Activated T-helper 1 cell treated with anti-CD3 and anti-CD28 coated beads, Interleukin-12 subunit alpha, Interleukin-12 subunit beta, Interleukin-2, Interleukin-4 antibody, amounts not matched to agents 30 ng/mL and 10 ng/mL and 1 ng/mL, durations not matched to agents 14 hours and 24 hours and 36 hours (primary cell): ENCODE results near the gene LUZP2. TPM values are rescaled to one million over a fixed set of nuclear protein-coding genes. Genes with fewer than 3 reads are reported as not detected.

Experiments
- DNase-seq: peaks from one replicate; pipeline ENCODE4 v3.0.0; 2021; ENCODE audit warnings: low spot score
- H3K27ac Mint-ChIP-seq: one replicate; pipeline ENCODE4 v1.8.0; 2021; ENCODE audit warnings: mild to moderate bottlenecking, mixed read lengths
- H3K27me3 Mint-ChIP-seq: one replicate; pipeline ENCODE4 v1.8.0; 2022; ENCODE audit warnings: mild to moderate bottlenecking, moderate library complexity, mixed read lengths; ENCODE audit not compliant: insufficient read depth
- H3K36me3 Mint-ChIP-seq: one replicate; pipeline ENCODE4 v1.8.0; 2021; ENCODE audit warnings: low read depth, mixed read lengths
- H3K4me1 Mint-ChIP-seq: one replicate; pipeline ENCODE4 v1.8.0; 2021; ENCODE audit warnings: low read depth, mixed read lengths
- H3K4me3 Mint-ChIP-seq: one replicate; pipeline ENCODE4 v1.8.0; 2021; ENCODE audit warnings: mild to moderate bottlenecking, moderate library complexity, mixed read lengths
- H3K9me3 Mint-ChIP-seq: one replicate; pipeline ENCODE4 v1.8.0; 2021; ENCODE audit warnings: mixed read lengths
- intact Hi-C: fragments of 100-400 bp; cut with micrococcal nuclease; formaldehyde crosslinking; loops from one replicate; pipeline ENCODE4 v1.15.1; 2024
- total RNA-seq: library from RNA; stranded (reverse); gene quantifications from 2 replicates; pipeline ENCODE4 v1.2.3, GENCODE V29; 2022

LUZP2 gene
- total RNA-seq, 1 donor from 2014 or later: not detected

DNA sequence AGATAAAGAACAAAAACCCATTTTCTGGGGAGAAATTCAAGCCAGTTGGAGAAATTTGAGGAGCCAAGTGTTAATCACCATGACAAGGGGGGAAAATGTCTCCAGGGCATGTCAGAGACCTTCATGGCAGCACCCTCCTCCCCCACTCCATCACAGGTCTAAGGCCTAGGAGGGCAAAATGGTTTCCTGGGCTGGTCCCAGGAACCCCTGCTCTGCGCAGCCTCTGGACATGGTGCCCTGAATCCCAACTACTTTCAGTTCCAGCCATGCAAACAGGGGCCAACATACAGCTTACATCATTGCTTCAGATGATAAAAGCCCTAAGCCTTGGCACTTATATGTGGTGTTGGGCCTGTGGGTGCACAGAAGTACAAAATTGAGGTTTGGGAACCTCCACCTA is 167.5 kb downstream of the LUZP2 start:
- Mint-ChIP-seq H3K4me1 (no peaks in the 10 kb centered on the region), H3K27me3 (no peaks in the 10 kb centered on the region), H3K27ac (no peak overlapping the region), H3K36me3 (no peaks in the 10 kb centered on the region), H3K9me3 (peaks cover 10% of the 10 kb centered on the region), H3K4me3 (no peak overlapping the region)
- no peak for DNase-seq
- intact Hi-C loops: no loop called here

DNA sequence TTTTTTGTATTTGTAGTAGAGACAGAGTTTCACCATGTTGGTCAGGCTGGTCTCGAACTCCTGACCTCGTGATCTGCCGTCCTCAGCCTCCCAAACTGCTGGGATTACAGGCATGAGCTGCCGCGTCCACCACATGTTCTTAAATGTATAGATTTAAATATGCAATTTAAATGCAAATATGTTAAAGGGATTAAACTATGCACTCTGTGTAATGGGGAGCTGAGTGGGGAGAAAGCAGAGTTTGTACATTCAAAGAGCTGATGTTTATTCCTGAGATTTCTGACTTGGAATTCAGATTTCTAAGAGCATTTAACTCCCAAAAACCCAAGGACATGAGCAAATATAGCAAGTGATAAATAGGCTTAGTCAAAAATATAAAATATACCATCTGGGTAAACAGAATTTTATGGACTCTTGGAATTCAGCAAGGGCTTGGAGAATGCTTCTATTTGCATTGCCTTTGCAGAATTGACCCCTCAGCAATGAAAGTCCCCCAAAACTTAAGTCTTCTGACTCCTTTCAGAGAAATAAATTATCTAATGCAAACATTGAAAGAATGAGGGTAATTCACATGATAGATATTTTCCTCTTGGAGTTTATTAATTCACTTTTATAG is 170.6 kb downstream of the LUZP2 start:
- H3K4me1 Mint-ChIP-seq: no peaks in the 10 kb centered on the region
- peaks cover 10% of the 10 kb centered on the region for H3K9me3 Mint-ChIP-seq
- no peaks in the 10 kb centered on the region for H3K27me3 Mint-ChIP-seq
- no peaks in the 10 kb centered on the region for H3K36me3 Mint-ChIP-seq
- H3K4me3 Mint-ChIP-seq: no peak overlapping the region
- no peak for DNase-seq
- intact Hi-C loops: no loop called here
- no peak overlapping the region for H3K27ac Mint-ChIP-seq

DNA sequence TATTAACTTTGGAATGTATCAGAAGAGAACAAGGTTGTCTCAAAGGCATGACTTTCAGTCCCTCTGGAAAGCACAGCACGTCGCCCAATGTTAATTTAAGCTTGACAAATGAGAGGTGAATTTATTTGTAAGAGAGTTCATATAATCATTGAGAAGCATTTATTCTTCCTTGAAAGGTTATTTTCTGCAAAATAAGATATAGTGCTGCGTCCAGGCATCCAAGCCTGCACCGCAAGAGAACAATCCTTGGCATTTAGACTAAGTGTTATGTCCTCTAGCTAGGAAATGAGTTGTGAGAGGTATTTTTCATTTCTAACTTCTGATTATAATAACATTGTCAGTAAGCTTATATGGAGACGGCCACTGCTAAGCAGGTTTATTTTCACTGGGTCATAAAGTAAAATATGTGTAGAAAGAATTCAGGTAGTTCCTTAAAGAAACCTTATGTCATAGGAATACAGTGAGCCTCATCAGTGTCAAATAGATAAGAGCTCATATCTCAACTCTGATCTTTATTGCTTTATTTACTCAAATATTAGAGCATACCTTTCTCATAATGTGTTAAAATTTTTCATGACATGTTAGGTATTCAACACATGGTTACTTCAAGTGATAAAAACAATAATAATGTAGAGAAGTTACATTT is 182.0 kb downstream of the LUZP2 start:
- no peaks in the 10 kb centered on the region for H3K36me3 Mint-ChIP-seq
- no peaks in the 10 kb centered on the region for H3K27me3 Mint-ChIP-seq
- peaks cover 3% of the 10 kb centered on the region for H3K9me3 Mint-ChIP-seq
- intact Hi-C loops: no loop called here
- no peak overlapping the region for H3K4me3 Mint-ChIP-seq
- H3K27ac Mint-ChIP-seq: no peak overlapping the region
- H3K4me1 Mint-ChIP-seq: no peaks in the 10 kb centered on the region
- DNase-seq: no peak

DNA sequence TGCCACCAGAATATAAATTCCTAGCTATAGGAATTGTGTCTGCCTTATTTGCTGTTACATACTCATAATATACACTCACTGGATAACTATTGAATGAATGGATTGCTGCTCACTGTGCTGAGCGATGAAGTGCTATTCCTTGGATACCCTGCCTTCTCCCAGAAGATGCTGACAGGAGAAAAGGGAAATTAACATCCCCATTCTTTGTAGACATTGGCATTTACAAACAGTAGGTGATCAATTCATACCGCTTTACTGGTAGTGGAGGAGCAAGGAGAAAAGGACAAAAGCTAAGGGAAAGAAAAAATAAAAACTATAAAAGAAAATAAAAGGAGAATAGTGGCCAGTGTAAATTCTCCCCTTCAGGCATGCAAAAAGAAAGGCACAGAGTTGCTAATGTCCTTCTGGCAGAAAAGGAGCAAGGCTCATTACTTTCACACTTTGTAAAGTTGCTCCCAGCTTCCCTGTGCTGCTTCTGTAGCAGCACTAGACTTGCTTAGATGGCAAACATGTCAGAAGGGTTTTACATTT is 183.0 kb downstream of the LUZP2 start:
- Mint-ChIP-seq H3K9me3 (peaks cover 5% of the 10 kb centered on the region), H3K4me1 (no peaks in the 10 kb centered on the region), H3K4me3 (no peak overlapping the region), H3K27me3 (no peaks in the 10 kb centered on the region), H3K36me3 (no peaks in the 10 kb centered on the region), H3K27ac (no peak overlapping the region)
- DNase-seq: no peak
- intact Hi-C loops: no loop called here

DNA sequence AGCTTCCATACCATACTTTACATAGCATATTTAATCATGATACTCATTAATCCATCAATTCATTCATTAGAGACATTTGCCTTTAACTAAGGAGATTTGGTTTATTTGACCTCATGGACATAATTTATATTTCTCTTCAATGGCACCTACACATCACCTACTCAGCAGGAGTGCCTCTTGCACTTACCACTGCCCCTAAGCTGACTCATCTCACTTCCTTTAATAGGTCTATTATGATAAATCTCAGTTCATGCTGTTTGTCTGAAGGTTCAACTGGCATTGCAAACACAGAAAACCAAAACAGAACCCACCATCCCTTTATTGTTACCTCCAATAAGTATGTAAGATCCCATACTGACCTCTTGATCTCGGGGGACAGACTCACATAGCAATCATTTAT is 186.7 kb downstream of the LUZP2 start:
- Mint-ChIP-seq H3K9me3 (peaks cover 10% of the 10 kb centered on the region), H3K4me3 (no peak overlapping the region), H3K27ac (no peak overlapping the region), H3K27me3 (no peaks in the 10 kb centered on the region), H3K4me1 (no peaks in the 10 kb centered on the region), H3K36me3 (no peaks in the 10 kb centered on the region)
- no peak for DNase-seq
- intact Hi-C loops: no loop called here

DNA sequence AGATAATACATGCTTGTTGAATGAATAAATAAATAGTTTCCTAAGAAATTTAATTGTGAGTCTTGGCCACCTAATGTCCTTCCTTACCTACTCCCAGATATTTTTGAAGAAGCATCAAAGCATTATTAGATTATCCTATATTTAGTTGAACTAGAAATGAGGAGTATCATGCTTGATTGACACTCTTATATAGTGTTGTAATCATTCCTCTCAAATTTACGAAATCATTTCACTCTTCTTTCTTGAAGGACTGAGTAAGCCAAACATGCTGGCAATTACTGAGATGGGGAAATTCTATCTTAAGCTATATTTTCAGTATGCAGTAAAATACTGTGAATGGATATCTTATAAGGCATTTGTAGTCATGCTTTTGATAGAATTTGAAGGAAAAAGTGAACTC is 189.0 kb downstream of the LUZP2 start:
- intact Hi-C loops: no loop called here

DNA sequence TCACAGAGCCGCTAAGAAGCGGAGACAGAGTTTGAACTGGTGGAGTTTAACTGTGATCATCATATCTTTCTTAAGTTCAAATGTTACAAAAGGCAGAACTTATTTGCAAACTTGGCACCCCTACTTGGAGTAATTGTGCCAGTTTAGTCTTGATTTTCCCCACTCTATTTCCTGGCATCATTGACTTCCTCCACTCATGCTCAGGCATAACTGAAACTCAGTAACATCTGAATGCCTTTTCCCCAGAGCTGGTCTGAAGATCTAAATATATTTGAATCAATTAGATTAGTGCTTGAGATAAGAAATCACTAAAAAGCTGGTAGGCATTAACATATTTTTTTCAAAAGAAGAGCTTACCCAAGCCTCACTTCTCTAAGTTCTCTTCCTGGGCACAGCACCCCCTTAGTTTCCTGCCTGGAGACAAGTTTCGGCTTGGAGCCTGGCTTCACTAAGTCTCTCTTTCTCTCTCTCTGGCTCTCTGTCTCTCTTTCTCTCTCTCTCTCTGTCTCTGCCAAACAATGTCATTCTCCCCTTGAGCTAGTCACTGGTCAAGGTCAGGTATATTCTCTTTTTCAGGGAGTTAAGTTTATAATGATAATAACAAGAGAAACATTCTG is 190.8 kb downstream of the LUZP2 start:
- H3K9me3 Mint-ChIP-seq: peaks cover 12% of the 10 kb centered on the region
- intact Hi-C loops: no loop called here

More for the DNA sequence above, 189.0 kb downstream of the LUZP2 start:
- H3K4me3 Mint-ChIP-seq: no peak overlapping the region
- no peaks in the 10 kb centered on the region for H3K4me1 Mint-ChIP-seq
- no peaks in the 10 kb centered on the region for H3K36me3 Mint-ChIP-seq
- peaks cover 12% of the 10 kb centered on the region for H3K9me3 Mint-ChIP-seq
- H3K27ac Mint-ChIP-seq: no peak overlapping the region
- no peaks in the 10 kb centered on the region for H3K27me3 Mint-ChIP-seq
- no peak for DNase-seq

DNA sequence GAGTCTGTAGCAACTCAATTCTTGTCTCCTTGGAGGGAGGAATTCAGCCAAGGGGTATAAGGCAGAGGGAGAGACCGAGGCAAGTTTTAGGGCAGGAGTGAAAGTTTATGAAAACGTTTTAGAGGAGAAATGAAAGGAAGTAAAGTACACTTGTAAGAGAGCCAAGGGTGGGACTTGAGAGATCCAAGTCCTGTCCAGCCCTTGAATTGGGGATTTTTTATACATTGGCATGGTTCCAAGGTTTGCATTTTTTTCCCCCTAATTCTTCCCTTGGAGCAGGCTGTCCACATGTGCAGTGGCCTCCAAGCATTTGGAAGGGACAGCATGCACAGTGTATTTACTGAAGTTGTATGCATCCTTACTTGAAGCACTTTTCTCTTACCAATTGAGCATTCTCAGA is 192.1 kb downstream of the LUZP2 start:
- no peaks in the 10 kb centered on the region for H3K27me3 Mint-ChIP-seq
- H3K9me3 Mint-ChIP-seq: peaks cover 8% of the 10 kb centered on the region
- no peaks in the 10 kb centered on the region for H3K4me1 Mint-ChIP-seq
- H3K27ac Mint-ChIP-seq: no peak overlapping the region
- H3K36me3 Mint-ChIP-seq: no peaks in the 10 kb centered on the region
- no peak overlapping the region for H3K4me3 Mint-ChIP-seq
- no peak for DNase-seq
- intact Hi-C loops: no loop called here

More for the DNA sequence above, 190.8 kb downstream of the LUZP2 start:
- Mint-ChIP-seq H3K36me3 (no peaks in the 10 kb centered on the region), H3K4me3 (no peak overlapping the region), H3K27ac (no peak overlapping the region), H3K4me1 (no peaks in the 10 kb centered on the region), H3K27me3 (no peaks in the 10 kb centered on the region)
- no peak for DNase-seq

DNA sequence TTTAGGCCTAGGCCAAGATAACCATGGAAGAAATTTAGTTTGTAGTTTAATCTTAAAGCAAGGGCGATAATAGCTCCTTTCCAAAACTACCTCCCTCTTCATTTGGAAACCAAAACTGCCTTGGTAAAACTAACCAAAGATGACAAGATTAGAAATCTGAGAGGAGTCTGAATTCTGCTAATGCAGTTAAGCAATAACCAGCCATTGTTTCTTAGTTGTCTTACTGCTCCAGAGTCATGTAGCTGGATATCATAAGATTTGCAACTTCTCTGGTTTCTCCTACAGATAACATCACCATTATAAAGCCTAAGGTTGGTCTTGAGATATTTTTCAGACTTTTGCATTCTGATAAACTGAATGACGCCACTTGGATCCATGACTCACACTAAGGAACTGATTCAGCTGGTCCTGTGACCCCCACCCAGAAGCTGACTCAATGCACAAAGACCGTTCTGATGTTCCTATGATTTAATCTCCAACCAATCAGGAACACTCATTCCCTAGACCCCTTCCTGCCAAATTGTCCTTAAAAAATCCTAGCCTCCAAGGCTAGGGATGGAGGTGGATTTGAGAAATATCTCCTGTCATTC is 200.8 kb downstream of the LUZP2 start:
- Mint-ChIP-seq H3K4me3 (no peak overlapping the region), H3K27ac (no peak overlapping the region), H3K9me3 (peaks cover 3% of the 10 kb centered on the region), H3K27me3 (no peaks in the 10 kb centered on the region), H3K36me3 (no peaks in the 10 kb centered on the region), H3K4me1 (no peaks in the 10 kb centered on the region)
- intact Hi-C loops: no loop called here
- DNase-seq: no peak

DNA sequence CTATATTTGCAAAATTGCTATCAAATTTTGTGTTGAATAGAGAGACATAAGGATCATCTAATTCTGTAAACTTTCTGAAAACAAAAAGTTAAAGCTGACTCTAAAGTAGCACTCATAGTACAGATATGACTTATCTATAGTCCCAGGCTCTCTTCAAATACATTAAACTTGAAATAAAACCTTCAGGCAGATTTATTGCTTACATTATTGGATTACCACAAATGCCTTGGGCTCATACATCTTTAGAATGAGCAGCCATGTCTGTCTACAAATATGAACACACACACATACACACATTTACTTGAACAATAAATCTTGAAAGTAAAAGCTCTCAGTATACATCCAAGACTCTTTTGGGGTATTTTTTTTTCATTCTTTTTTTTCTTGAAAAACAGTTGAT is 207.9 kb downstream of the LUZP2 start:
- intact Hi-C loops: no loop called here
- Mint-ChIP-seq H3K27ac (no peak overlapping the region), H3K4me1 (no peaks in the 10 kb centered on the region), H3K27me3 (no peaks in the 10 kb centered on the region), H3K4me3 (no peak overlapping the region), H3K9me3 (peaks cover 3% of the 10 kb centered on the region), H3K36me3 (no peaks in the 10 kb centered on the region)
- no peak for DNase-seq

DNA sequence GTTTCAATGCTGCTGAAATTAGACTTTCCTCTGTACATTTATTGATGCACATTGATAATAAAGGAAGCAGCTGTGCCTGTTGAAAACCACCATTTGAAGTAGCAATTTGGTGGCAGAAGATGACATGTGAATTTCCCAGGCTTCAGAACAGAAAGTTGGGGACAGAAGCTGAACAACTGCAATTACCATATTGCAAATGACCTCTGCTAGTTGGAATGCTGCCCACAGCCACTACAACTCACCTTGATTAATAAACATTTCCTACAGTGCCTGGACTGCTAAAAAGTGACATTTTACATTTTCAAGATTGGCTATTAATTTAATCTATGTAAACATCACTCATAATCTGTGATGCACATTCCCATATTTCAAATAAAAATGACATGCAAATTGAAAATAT is 208.6 kb downstream of the LUZP2 start:
- H3K4me3 Mint-ChIP-seq: no peak overlapping the region
- no peak overlapping the region for H3K27ac Mint-ChIP-seq
- intact Hi-C loops: no loop called here
- no peaks in the 10 kb centered on the region for H3K4me1 Mint-ChIP-seq
- DNase-seq: no peak
- H3K36me3 Mint-ChIP-seq: no peaks in the 10 kb centered on the region
- H3K9me3 Mint-ChIP-seq: peaks cover 3% of the 10 kb centered on the region
- no peaks in the 10 kb centered on the region for H3K27me3 Mint-ChIP-seq

DNA sequence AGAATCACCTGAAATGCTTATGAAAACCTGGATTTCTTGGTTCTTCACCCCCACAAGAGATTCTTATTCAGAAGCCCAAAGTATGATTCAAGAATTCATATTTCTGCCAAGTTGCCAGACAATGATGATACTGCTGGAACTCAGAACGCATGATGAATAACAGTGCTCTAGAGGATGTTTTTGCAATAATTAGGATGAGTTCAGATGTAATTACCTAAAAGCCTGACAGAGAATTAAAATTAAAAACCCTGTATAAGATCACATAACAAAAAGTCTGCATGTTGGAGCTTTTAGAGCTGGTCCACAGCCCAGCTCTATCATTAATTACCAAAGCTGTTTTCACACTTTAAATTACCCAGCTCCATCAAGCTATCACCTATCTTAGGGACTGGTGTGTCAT is 211.8 kb downstream of the LUZP2 start:
- Mint-ChIP-seq H3K36me3 (no peaks in the 10 kb centered on the region), H3K27ac (no peak overlapping the region), H3K27me3 (no peaks in the 10 kb centered on the region), H3K4me3 (no peak overlapping the region), H3K4me1 (no peaks in the 10 kb centered on the region), H3K9me3 (no peaks in the 10 kb centered on the region)
- DNase-seq: no peak
- intact Hi-C loops: no loop called here

DNA sequence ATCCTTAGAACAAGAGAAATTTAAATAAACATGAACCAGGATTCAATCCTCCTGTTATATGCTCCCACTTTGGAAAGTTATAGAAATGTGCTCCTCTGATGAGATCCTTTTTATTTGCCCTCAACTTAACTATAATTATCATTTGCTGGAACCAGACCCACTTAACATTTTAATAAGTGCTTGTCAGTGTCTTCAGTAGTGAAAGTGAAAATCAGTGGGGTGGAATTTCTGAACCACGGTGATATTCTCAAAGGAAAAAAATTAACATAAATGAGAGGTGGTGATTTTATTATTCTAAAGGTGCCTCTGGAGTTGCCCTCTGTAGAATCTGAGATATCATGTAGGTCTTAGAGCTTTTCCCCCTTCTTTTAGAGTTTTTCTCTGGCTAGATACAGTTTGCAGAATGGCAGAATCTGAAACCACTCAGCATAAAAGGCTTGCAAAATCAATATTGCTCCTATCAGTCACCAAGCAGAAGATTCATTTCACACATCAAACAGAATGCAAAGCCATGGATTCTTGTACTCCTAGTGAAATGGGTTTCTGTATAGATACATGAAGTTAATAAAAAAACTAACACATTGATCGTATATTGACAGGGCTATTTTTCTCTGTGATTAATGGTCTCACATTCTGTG is 213.2 kb downstream of the LUZP2 start:
- H3K36me3 Mint-ChIP-seq: no peaks in the 10 kb centered on the region
- DNase-seq: no peak
- no peak overlapping the region for H3K27ac Mint-ChIP-seq
- H3K27me3 Mint-ChIP-seq: no peaks in the 10 kb centered on the region
- no peaks in the 10 kb centered on the region for H3K4me1 Mint-ChIP-seq
- intact Hi-C loops: no loop called here
- H3K4me3 Mint-ChIP-seq: no peak overlapping the region
- no peaks in the 10 kb centered on the region for H3K9me3 Mint-ChIP-seq
